H1 (cell line): ENCODE results near the gene TRIM4. TPM values are rescaled to one million over a fixed set of nuclear protein-coding genes. Genes with fewer than 3 reads are reported as not detected.

Source experiments
- BCL11A ChIP-seq, 2 experiments: IDR thresholded peaks; one replicate each; pipeline ENCODE4 v1.6.1; 2011; ENCODE audit warnings: low read depth in 2 of 2, low read length in 2 of 2, mild to moderate bottlenecking in 2 of 2
- GTF2F1 ChIP-seq: IDR thresholded peaks from 2 replicates; pipeline ENCODE4 v1.6.1; 2012; ENCODE audit warnings: low read depth, low read length, improper control_type of control experiment, borderline replicate concordance
- MAFK ChIP-seq: IDR thresholded peaks from 2 replicates; pipeline ENCODE4 v1.6.1; 2012; ENCODE audit warnings: low read depth, mild to moderate bottlenecking, improper control_type of control experiment, low read length
- NRF1 ChIP-seq: IDR thresholded peaks from 2 replicates; pipeline ENCODE4 v1.6.1; 2011; ENCODE audit warnings: mild to moderate bottlenecking, low read depth, low read length, improper control_type of control experiment
- RNF2 ChIP-seq: fragments of 200-900, 300-1000 bp; sonication (generic); IDR thresholded peaks from 2 replicates; pipeline ENCODE4 v1.7.1; 2016; ENCODE audit warnings: borderline replicate concordance, low read depth, mild to moderate bottlenecking, antibody characterized with exemption, low read length; ENCODE audit not compliant: poor library complexity, severe bottlenecking; ENCODE audit errors: missing control alignments
- SIN3A ChIP-seq, 2 experiments: IDR thresholded peaks in 1 of 2; conservative IDR thresholded peaks in 1 of 2; 2 replicates each; pipeline ENCODE4 v1.6.1; 2011 to 2012; ENCODE audit warnings: low read length in 2 of 2, improper control_type of control experiment in 1 of 2, low read depth in 1 of 2, mild to moderate bottlenecking in 1 of 2
- SP4 ChIP-seq: IDR thresholded peaks from 2 replicates; pipeline ENCODE4 v1.6.1; 2012; ENCODE audit warnings: low read length, inconsistent platforms
- TAF1 ChIP-seq: IDR thresholded peaks from 2 replicates; pipeline ENCODE4 v1.6.1; 2011; ENCODE audit warnings: mild to moderate bottlenecking, low read depth, low read length
- ZNF274 ChIP-seq: IDR thresholded peaks from 2 replicates; pipeline ENCODE4 v1.7.0; 2012; ENCODE audit warnings: low read length, borderline replicate concordance; ENCODE audit errors: extremely low read depth
- polyA plus RNA-seq, 7 experiments: library from polyadenylated mRNA; depleted of rRNA in 3 of 7; stranded (reverse) in 5 of 7; unstranded in 2 of 7; fragments of >200 nt in 5 of 7; fragments of 200-250 nt in 2 of 7; gene quantifications; 1 replicate in 5 of 7; 2 replicates in 1 of 7; 4 replicates in 1 of 7; pipeline versions ENCODE4 v1.2.1 to v1.2.3, GENCODE V29; 2011 to 2013; ENCODE audit warnings: missing spikeins in 2 of 7, mixed read lengths in 2 of 7
- total RNA-seq: library from RNA; stranded (reverse); fragmentation: NEBNext Ultra II Directional; extraction: Animal tissue kit (Norgen Biotek cat#: 25700); gene quantifications from 2 replicates; pipeline ENCODE4 v1.2.1, GENCODE V29; 2021
- TF ChIP-seq, protein P1 (sequence below): fragments of 300-600 bp; sonication (generic); IDR thresholded peaks from 2 replicates; pipeline ENCODE4 v1.7.1; 2012; ENCODE audit warnings: low read length, moderate library complexity, mild to moderate bottlenecking, inconsistent platforms; ENCODE audit not compliant: insufficient replicate concordance
- TF ChIP-seq, protein P2 (sequence below): IDR thresholded peaks from 2 replicates; pipeline ENCODE4 v1.6.1; 2011; ENCODE audit warnings: low read depth, mild to moderate bottlenecking, low read length; ENCODE audit not compliant: insufficient read depth

TRIM4 gene
- total and polyA plus RNA-seq, 2 of the 8 experiments (the other 6 are each of a cell fraction or from before 2014, with no cell fraction given): 0.03 to 7.3 TPM

DNA sequence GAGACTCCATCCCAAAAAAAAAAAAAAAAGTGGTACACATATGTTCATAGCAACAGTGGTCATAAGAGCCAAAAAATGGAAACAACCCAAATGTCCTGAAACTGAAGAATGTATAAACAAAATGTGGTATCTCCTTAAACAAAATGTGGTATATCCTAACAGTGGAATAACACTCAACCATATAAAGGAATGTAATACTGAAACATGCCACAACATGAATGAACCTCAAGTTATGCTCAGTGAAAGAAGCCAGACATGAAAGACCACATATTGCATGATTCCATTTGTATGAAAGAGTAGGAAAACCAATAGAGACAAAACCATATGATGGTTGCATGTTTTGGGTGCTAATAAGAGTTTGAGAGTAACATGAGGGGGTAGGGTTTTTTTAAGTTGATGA, 7.0 kb upstream of the TRIM4 start (continued):
- TF ChIP-seq, protein P1, sequence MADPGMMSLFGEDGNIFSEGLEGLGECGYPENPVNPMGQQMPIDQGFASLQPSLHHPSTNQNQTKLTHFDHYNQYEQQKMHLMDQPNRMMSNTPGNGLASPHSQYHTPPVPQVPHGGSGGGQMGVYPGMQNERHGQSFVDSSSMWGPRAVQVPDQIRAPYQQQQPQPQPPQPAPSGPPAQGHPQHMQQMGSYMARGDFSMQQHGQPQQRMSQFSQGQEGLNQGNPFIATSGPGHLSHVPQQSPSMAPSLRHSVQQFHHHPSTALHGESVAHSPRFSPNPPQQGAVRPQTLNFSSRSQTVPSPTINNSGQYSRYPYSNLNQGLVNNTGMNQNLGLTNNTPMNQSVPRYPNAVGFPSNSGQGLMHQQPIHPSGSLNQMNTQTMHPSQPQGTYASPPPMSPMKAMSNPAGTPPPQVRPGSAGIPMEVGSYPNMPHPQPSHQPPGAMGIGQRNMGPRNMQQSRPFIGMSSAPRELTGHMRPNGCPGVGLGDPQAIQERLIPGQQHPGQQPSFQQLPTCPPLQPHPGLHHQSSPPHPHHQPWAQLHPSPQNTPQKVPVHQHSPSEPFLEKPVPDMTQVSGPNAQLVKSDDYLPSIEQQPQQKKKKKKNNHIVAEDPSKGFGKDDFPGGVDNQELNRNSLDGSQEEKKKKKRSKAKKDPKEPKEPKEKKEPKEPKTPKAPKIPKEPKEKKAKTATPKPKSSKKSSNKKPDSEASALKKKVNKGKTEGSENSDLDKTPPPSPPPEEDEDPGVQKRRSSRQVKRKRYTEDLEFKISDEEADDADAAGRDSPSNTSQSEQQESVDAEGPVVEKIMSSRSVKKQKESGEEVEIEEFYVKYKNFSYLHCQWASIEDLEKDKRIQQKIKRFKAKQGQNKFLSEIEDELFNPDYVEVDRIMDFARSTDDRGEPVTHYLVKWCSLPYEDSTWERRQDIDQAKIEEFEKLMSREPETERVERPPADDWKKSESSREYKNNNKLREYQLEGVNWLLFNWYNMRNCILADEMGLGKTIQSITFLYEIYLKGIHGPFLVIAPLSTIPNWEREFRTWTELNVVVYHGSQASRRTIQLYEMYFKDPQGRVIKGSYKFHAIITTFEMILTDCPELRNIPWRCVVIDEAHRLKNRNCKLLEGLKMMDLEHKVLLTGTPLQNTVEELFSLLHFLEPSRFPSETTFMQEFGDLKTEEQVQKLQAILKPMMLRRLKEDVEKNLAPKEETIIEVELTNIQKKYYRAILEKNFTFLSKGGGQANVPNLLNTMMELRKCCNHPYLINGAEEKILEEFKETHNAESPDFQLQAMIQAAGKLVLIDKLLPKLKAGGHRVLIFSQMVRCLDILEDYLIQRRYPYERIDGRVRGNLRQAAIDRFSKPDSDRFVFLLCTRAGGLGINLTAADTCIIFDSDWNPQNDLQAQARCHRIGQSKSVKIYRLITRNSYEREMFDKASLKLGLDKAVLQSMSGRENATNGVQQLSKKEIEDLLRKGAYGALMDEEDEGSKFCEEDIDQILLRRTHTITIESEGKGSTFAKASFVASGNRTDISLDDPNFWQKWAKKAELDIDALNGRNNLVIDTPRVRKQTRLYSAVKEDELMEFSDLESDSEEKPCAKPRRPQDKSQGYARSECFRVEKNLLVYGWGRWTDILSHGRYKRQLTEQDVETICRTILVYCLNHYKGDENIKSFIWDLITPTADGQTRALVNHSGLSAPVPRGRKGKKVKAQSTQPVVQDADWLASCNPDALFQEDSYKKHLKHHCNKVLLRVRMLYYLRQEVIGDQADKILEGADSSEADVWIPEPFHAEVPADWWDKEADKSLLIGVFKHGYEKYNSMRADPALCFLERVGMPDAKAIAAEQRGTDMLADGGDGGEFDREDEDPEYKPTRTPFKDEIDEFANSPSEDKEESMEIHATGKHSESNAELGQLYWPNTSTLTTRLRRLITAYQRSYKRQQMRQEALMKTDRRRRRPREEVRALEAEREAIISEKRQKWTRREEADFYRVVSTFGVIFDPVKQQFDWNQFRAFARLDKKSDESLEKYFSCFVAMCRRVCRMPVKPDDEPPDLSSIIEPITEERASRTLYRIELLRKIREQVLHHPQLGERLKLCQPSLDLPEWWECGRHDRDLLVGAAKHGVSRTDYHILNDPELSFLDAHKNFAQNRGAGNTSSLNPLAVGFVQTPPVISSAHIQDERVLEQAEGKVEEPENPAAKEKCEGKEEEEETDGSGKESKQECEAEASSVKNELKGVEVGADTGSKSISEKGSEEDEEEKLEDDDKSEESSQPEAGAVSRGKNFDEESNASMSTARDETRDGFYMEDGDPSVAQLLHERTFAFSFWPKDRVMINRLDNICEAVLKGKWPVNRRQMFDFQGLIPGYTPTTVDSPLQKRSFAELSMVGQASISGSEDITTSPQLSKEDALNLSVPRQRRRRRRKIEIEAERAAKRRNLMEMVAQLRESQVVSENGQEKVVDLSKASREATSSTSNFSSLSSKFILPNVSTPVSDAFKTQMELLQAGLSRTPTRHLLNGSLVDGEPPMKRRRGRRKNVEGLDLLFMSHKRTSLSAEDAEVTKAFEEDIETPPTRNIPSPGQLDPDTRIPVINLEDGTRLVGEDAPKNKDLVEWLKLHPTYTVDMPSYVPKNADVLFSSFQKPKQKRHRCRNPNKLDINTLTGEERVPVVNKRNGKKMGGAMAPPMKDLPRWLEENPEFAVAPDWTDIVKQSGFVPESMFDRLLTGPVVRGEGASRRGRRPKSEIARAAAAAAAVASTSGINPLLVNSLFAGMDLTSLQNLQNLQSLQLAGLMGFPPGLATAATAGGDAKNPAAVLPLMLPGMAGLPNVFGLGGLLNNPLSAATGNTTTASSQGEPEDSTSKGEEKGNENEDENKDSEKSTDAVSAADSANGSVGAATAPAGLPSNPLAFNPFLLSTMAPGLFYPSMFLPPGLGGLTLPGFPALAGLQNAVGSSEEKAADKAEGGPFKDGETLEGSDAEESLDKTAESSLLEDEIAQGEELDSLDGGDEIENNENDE: no peak
- TF ChIP-seq MAFK: no peak
- TF ChIP-seq BCL11A (IDR thresholded peaks at IDR 0.05; ENCODE audit: low read depth in 2 of 2, low read length in 2 of 2): no peak
- TF ChIP-seq GTF2F1: no peak
- no peak for TF ChIP-seq NRF1
- TF ChIP-seq, protein P2, sequence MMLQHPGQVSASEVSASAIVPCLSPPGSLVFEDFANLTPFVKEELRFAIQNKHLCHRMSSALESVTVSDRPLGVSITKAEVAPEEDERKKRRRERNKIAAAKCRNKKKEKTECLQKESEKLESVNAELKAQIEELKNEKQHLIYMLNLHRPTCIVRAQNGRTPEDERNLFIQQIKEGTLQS: no peak
- TF ChIP-seq ZNF274: no peak
- no peak for TF ChIP-seq SIN3A (conservative IDR thresholded peaks at IDR 0.05 in 1 of 2, IDR thresholded peaks at IDR 0.05 in 1 of 2; ENCODE audit: low read depth in 1 of 2, low read length in 2 of 2)
- TF ChIP-seq RNF2: no peak
- no peak for TF ChIP-seq SP4
- TF ChIP-seq TAF1: no peak
